VCaP (cell line): ENCODE data around the gene RABGGTA.

Source experiments
- H3K27ac ChIP-seq: fragments of 450-650 bp; 2 replicates; pipeline ENCODE4 v1.5.1; 2017
- TF ChIP-seq, protein P1 (sequence below): fragments of 450-650 bp; conservative IDR thresholded peaks from 2 replicates; pipeline ENCODE4 v1.5.1; 2017; ENCODE audit warnings: mild to moderate bottlenecking, moderate library complexity

RABGGTA gene

DNA sequence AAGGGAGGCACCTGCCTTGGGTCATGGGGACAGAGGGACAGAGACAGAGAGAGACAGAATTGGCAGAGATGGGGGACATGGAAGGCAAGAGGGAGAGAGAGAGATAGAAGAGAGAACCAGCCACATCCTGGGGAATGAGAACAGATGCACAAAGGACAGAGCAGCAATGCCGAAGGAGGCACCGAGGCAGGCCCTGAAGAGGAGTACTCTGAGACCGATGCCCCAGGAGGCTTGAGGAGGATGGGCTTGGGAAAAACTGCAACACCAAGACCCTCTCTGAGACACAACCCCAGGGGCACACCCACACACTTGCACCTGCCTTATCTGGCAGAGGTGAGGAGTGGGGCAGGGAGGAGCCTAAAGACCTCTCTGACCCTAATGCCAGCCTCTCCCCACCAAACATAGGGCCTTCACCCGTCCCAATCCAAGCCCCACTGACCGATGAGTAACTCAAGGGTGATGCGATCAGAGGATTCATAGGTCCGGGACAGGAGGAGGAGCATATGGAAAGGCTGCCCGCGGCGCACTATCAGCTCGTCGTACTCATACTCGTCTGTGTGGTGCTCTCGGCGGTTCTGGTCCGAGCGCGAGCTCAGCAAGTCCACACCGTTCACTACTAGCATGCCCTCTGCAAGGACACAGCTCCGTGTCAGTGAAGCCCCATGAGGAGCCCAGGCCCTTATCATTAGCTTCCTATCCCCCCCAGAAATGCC is 10.0 kb downstream of the RABGGTA start:
- TF ChIP-seq, protein P1, sequence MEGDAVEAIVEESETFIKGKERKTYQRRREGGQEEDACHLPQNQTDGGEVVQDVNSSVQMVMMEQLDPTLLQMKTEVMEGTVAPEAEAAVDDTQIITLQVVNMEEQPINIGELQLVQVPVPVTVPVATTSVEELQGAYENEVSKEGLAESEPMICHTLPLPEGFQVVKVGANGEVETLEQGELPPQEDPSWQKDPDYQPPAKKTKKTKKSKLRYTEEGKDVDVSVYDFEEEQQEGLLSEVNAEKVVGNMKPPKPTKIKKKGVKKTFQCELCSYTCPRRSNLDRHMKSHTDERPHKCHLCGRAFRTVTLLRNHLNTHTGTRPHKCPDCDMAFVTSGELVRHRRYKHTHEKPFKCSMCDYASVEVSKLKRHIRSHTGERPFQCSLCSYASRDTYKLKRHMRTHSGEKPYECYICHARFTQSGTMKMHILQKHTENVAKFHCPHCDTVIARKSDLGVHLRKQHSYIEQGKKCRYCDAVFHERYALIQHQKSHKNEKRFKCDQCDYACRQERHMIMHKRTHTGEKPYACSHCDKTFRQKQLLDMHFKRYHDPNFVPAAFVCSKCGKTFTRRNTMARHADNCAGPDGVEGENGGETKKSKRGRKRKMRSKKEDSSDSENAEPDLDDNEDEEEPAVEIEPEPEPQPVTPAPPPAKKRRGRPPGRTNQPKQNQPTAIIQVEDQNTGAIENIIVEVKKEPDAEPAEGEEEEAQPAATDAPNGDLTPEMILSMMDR, result no peak
- no peak overlapping the region for H3K27ac ChIP-seq

DNA sequence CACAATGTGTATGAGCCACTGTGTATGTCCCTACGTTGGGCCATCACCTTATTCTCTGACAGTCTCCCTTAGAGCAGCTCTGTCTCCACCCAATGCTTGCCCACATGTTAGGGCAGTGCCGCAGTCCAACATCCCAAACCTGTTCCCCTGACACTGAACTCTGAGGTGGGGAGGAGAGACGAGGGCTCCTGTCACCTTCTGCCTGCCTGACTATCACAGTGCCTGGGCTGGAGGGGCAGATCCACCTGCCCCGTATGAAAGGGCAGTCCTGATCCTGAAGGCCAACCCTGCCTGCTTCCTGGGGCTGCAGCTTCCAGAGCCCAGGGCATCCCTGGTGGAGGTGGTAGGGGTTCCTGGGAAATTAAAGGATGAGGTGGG is 10.6 kb downstream of the RABGGTA start:
- TF ChIP-seq, protein P1, result no peak
- H3K27ac ChIP-seq, result no peak overlapping the region

DNA sequence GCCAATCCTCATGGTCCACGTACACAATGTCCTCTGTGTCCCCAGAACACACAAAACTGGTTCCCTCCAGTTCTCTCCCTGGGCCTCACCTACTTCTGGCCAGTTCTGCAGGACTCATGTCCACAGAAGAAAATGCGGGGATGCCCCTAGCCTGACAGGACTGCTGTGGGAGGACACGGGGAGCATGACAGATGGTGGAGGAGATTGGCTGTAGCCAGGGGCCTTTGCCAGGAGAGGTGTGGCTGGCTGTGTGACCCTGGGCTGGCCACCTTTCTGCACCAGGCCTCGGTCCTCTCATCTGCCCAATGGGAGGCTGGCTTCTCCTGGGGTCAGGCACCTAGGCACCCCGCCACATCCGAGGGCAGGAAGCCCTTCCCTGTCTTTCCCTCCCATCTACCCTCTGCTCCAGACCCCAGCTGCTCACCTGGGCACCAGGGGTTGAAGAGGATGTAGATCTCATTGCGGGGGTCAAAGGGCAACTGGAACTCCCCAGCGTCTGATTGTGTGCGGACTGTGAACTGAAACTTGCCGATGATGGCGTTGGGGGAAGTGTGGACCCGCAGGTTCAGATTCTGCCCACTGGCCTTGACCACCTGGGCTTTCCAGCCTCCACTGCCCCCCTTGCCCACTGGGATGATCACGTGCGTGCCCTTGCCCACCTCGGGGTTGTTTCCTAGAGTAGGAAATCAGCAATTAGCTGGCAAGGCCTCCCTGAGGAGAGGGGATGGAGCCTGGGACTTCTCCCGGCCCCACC is 11.2 kb downstream of the RABGGTA start:
- TF ChIP-seq, protein P1, result no peak
- no peak overlapping the region for H3K27ac ChIP-seq

DNA sequence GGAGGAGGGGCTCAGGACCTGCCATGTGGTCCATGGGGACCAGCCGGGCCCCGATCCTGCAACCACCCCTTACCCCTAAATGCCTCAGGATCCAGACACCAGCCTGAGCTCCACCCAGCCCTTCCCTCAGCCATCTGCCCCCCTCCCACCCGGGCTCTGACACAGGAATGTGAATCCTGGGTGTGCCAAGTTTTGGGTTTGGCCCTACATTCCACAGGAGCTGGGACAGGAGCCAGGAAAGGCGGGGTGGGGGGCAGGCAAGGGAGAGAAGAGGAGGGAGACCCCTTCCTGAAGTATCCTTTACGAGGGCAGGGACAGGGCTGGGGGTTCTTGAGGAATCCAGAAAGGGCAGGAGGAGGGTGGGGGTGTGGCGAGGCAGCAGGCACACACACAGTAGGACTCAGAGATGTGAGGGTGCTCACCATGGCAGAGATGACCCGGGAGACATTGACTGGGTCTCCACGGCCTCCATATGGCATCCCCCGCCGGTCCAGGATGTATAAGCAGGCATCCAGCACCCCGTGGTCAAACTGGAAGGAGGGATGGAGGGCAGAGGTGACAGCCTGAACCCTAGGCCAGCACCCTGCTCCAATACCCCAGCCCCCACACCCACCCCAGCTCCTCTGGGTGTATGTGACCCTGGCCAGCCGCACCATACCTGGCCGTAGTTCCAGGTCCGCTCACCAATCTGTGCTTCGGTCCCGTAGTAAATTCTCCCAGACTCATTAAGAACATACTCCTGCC is 11.9 kb downstream of the RABGGTA start:
- TF ChIP-seq, protein P1, result no peak
- no peak overlapping the region for H3K27ac ChIP-seq

DNA sequence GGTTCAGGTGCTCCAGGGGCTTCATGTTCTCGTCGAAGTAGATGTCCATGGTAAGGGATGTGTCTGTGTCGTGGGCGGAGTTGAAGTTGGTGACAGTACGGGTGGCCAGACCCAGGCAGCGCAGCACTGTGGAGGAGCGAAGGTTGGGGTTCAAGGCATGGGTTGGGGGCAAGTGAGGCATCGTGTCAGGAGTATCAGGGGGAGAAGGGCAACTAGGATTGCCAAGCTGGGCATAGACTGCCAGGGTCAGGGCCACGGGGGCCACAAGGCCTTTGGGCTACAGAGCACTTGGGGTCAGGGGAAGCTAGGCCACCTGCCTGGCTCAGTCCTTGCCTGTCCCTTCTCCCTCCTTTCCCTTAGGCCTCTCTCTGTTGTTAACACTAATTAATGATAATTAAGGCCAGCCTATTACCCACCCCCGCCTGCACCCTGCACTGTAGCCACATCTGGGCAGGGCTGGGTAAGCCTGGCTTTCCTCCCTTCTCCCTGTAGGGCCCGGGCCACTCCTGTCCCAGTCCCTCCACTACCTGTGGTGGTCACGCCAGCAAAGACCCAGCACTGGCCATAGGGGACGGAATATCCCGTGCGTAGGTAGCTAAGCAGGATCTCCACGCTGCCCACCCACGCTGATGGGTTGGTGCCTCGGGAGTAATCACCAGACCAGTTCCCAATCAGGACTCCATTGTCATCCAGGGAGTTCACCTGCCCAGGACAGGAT is 12.7 kb downstream of the RABGGTA start:
- no peak overlapping the region for H3K27ac ChIP-seq
- TF ChIP-seq, protein P1, result no peak

DNA sequence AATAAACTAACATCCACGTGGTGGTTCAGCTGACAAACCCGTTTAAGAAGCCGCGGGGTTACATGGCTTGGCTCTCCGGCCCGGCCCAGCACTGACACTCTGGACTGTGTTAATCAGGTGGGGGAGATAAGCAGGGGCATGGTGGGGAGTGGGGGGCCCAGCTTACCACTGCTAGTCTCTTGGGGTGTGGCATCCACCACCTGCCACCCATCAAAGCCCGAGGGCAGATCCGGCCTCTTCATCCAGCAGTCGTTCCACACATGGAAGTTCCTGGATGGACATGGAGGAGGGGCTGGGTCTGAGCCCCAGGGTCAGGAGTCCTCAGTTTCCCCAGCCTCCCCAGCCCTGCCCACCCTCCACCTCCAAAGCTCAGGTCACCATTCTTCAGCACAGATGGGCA is 13.3 kb downstream of the RABGGTA start:
- no peak overlapping the region for H3K27ac ChIP-seq
- TF ChIP-seq, protein P1, result no peak

DNA sequence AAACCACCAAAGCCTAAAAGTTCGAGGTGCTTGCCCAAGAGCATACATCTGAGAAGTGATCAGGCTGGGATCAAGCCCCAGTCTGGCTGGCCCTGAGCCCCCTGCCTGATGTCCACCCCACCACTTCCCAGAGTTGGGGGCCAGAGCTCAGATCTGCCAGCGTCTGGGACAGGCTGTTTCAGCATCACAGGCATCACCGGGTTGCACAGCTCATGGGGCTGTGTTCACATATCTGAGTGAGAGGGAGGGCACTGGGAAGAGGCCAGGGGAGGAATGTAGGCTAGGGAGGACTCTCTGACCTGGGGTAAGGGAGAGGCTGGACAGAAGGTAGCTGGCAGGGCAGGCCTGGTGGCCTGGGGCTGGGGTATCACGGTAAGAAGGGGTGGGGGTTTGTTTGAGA is 14.4 kb downstream of the RABGGTA start:
- TF ChIP-seq, protein P1, result no peak
- H3K27ac ChIP-seq, result no peak overlapping the region
